ENCODE results near the gene ABCB11. TPM values are rescaled to one million over a fixed set of nuclear protein-coding genes. Genes with fewer than 3 reads are reported as not detected.

ABCB11 gene
- total and polyA plus RNA-seq, 2 of the 4 experiments (the other 2 are of a cell fraction), result not detected

- Histone ChIP-seq H2BK5ac (ENCODE audit: low read depth, low read length, poor library complexity, severe bottlenecking) (no peak overlapping the region), H4K5ac (ENCODE audit: low read depth, low read length) (no peak overlapping the region), H3K9ac (ENCODE audit: low read depth, low read length) (no peak overlapping the region), H4K8ac (ENCODE audit: low read depth in 2 of 2, low read length in 2 of 2) (no peak overlapping the region), H2BK20ac (ENCODE audit: low read depth, low read length) (no peak overlapping the region), H3K14ac (replicated peaks; ENCODE audit: low read depth, low read length) (no peak overlapping the region), H3K9me3 (ENCODE audit: control insufficient read depth, insufficient read depth, low read length) (0 out of 2 replicates have a peak, but pooled peaks cover 2% of the 10 kb centered on the region), H3K27ac (ENCODE audit: insufficient read depth, low read length) (no peak overlapping the region), H2AK5ac (ENCODE audit: low read depth, low read length) (no peak overlapping the region), H4K91ac (ENCODE audit: insufficient read depth, low read depth, low read length) (no peak overlapping the region), H2AK9ac (replicated peaks; ENCODE audit: low read depth, low read length, poor library complexity) (no peak overlapping the region), H3K4ac (ENCODE audit: low read depth, low read length) (no peak overlapping the region), H3K4me2 (ENCODE audit: low read depth, low read length) (no peak overlapping the region), H3K4me1 (ENCODE audit: control insufficient read depth, insufficient read depth, low read length) (no peaks in the 10 kb centered on the region), H3K9me1 (ENCODE audit: insufficient read depth, low read length) (no peaks in the 10 kb centered on the region), H3K23ac (ENCODE audit: low read depth, low read length) (no peak overlapping the region), H3K36me3 (ENCODE audit: control insufficient read depth, insufficient read depth, low read length) (no peaks in the 10 kb centered on the region), H3K79me1 (ENCODE audit: low read depth in 1 of 2, low read length in 2 of 2) (no peaks in the 10 kb centered on the region), H2BK120ac (ENCODE audit: low read depth, low read length) (no peak overlapping the region), H3K4me3 (ENCODE audit: insufficient read depth, low read depth, low read length) (no peak overlapping the region), H2AFZ (replicated peaks; ENCODE audit: low read length, poor library complexity) (no peak overlapping the region), H3K27me3 (ENCODE audit: control insufficient read depth, insufficient read depth, low read length) (no peaks in the 10 kb centered on the region), H3K56ac (ENCODE audit: extremely low read depth, insufficient read depth, low read length) (no peak overlapping the region), H3K18ac (ENCODE audit: low read depth, low read length) (no peak overlapping the region), H2BK15ac (ENCODE audit: low read depth, low read length) (no peak overlapping the region), H4K20me1 (ENCODE audit: insufficient read depth, low read length) (no peaks in the 10 kb centered on the region)
- ChIA-PET CTCF (no interaction called here), POLR2A (ENCODE audit: unreplicated experiment) (no interaction called here)
- no peak for ATAC-seq (ENCODE audit: low read depth)
- BruUV-seq (replicated peaks), result no TSS peak
- intact Hi-C loops (cut with micrococcal nuclease) (no loop called here), dilution Hi-C loops (cut with HindIII; ENCODE audit: low sequenced_read_pairs, unreplicated experiment) (no loop called here), in situ Hi-C loops (cut with MboI; ENCODE audit: low sequenced_read_pairs) (no loop called here)
- no peak for DNase-seq
- TF ChIP-seq USF2 (IDR thresholded peaks at IDR 0.05; ENCODE audit: low read depth, low read length), result no peak
- no peak for TF ChIP-seq ELK1 (IDR thresholded peaks at IDR 0.05; ENCODE audit: borderline replicate concordance, low read depth, low read length)
- TF ChIP-seq SMC3 (IDR thresholded peaks at IDR 0.05; ENCODE audit: low read depth, low read length), result no peak
- TF ChIP-seq BHLHE40 (IDR thresholded peaks at IDR 0.05; ENCODE audit: low read depth, low read length), result no peak
- no peak for TF ChIP-seq RAD21 (IDR thresholded peaks at IDR 0.05; ENCODE audit: low read length)
- TF ChIP-seq RFX5 (IDR thresholded peaks at IDR 0.05; ENCODE audit: low read depth, low read length), result no peak
- TF ChIP-seq NFE2L2 (IDR thresholded peaks at IDR 0.05; ENCODE audit: low read depth, low read length), result no peak
- TF ChIP-seq MAFK (IDR thresholded peaks at IDR 0.05; ENCODE audit: low read depth, low read length), result no peak
- TF ChIP-seq CTCF (conservative IDR thresholded peaks at IDR 0.05; ENCODE audit: low read depth, low read length), result no peak
- no peak for TF ChIP-seq RCOR1 (IDR thresholded peaks at IDR 0.05; ENCODE audit: insufficient replicate concordance, low read length)
- TF ChIP-seq FOS (IDR thresholded peaks at IDR 0.05; ENCODE audit: low read depth, low read length), result no peak
- TF ChIP-seq CHD1 (IDR thresholded peaks at IDR 0.05; ENCODE audit: low read depth, low read length), result no peak
- no peak for TF ChIP-seq MAZ (IDR thresholded peaks at IDR 0.05; ENCODE audit: borderline replicate concordance, low read depth, low read length)
- TF ChIP-seq CEBPB (IDR thresholded peaks at IDR 0.05; ENCODE audit: low read depth, low read length), result no peak
- TF ChIP-seq MXI1 (IDR thresholded peaks at IDR 0.05; ENCODE audit: borderline replicate concordance, low read depth, low read length), result no peak
- no CpG with 5 or more reads among the region's 3 CpGs for WGBS, 2 experiments (ENCODE audit: extremely low coverage in 2 of 2, insufficient read length in 1 of 2)
These were observed 42.3 kb upstream of the ABCB11 start for GRCh38 chr2:169073211-169073962.

Data from IMR-90 (cell line).